ENCODE measurements around the gene STAT1. TPM values are rescaled to one million over a fixed set of nuclear protein-coding genes. Genes with fewer than 3 reads are reported as not detected.

The STAT1 gene
- total RNA-seq, 2 experiments from 2014 or later = 56.6 to 57.8 TPM

GRCh38 chr2:190999949-191000665 is 13.9 kb downstream of the STAT1 start:
- Histone ChIP-seq H3K4me3 (ENCODE audit: low read length) (no peak overlapping the region), H3K4me1 (ENCODE audit: insufficient read depth, low read length) (peaks cover 18% of the 10 kb centered on the region), H3K9me3 (ENCODE audit: control insufficient read depth in 1 of 2, insufficient read depth in 1 of 2, low read length in 2 of 2) (no peaks in the 10 kb centered on the region), H3K27ac (ENCODE audit: low read depth in 1 of 2, low read length in 2 of 2) (no peak overlapping the region), H3K27me3 (ENCODE audit: control insufficient read depth in 1 of 2, insufficient read depth in 2 of 2, low read length in 2 of 2) (no peaks in the 10 kb centered on the region), H3K36me3 (ENCODE audit: insufficient read depth, low read length) (peaks cover 100% of the 10 kb centered on the region)
- Mint-ChIP-seq H3K9me3 (no peaks in the 10 kb centered on the region), H3K4me1 (ENCODE audit: low read depth) (peaks cover 70% of the 10 kb centered on the region), H3K27ac (peak overlapping the region; percentile 48), H3K36me3 (ENCODE audit: low read depth) (peaks cover 98% of the 10 kb centered on the region), H3K27me3 (no peaks in the 10 kb centered on the region), H3K4me3 (no peak overlapping the region)
- intact Hi-C loops (cut with DNase I, micrococcal nuclease) = no loop called here
- no peak for DNase-seq
- no peak for TF ChIP-seq CTCF (IDR thresholded peaks at IDR 0.05)
- ChIA-PET POLR2A (interaction anchor here (5.4 kb wide), 1 partner anchor 13 kb away, joined by 29 read pairs; the partner anchor contains the start of gene STAT1), CTCF (interaction anchor here (1.3 kb wide), 1 partner anchor 19 kb away, joined by 3 read pairs; no protein-coding TSS in a partner anchor)
- no peak for ATAC-seq (ENCODE audit: poor library complexity)

- POLR2A ChIA-PET = interaction anchor here (0.6 kb wide), 1 partner anchor 21 kb away, joined by 3 read pairs; no protein-coding TSS in a partner anchor
- peaks cover 21% of the 10 kb centered on the region for H3K4me1 ChIP-seq (ENCODE audit: insufficient read depth, low read length)
- peaks cover 98% of the 10 kb centered on the region for H3K36me3 ChIP-seq (ENCODE audit: insufficient read depth, low read length)
- Mint-ChIP-seq H3K4me3 (no peak overlapping the region), H3K9me3 (no peaks in the 10 kb centered on the region), H3K4me1 (ENCODE audit: low read depth) (peaks cover 67% of the 10 kb centered on the region), H3K36me3 (ENCODE audit: low read depth) (peaks cover 98% of the 10 kb centered on the region), H3K27ac (peak overlapping the region; percentile 48), H3K27me3 (no peaks in the 10 kb centered on the region)
- H3K4me3 ChIP-seq (ENCODE audit: low read length) = no peak overlapping the region
- H3K27ac ChIP-seq (ENCODE audit: low read depth in 1 of 2, low read length in 2 of 2) = peak overlapping the region in 1 of 2 donors; percentile 3
- H3K9me3 ChIP-seq (ENCODE audit: control insufficient read depth in 1 of 2, insufficient read depth in 1 of 2, low read length in 2 of 2) = no peaks in the 10 kb centered on the region
- no peak for TF ChIP-seq CTCF (IDR thresholded peaks at IDR 0.05)
- intact Hi-C loops (cut with DNase I, micrococcal nuclease) = no loop called here
- ATAC-seq (ENCODE audit: poor library complexity) = no peak
- no peak for DNase-seq
- H3K27me3 ChIP-seq (ENCODE audit: control insufficient read depth in 1 of 2, insufficient read depth in 2 of 2, low read length in 2 of 2) = no peaks in the 10 kb centered on the region
- CTCF ChIA-PET = no interaction called here
Observed at GRCh38 chr2:190999058-190999457, 14.9 kb downstream of the STAT1 start.

- Mint-ChIP-seq H3K4me1 (ENCODE audit: low read depth) (peaks cover 56% of the 10 kb centered on the region), H3K27ac (peak overlapping the region; percentile 50), H3K27me3 (no peaks in the 10 kb centered on the region), H3K9me3 (no peaks in the 10 kb centered on the region), H3K4me3 (no peak overlapping the region), H3K36me3 (ENCODE audit: low read depth) (peaks cover 98% of the 10 kb centered on the region)
- Histone ChIP-seq H3K4me3 (ENCODE audit: low read length) (no peak overlapping the region), H3K4me1 (ENCODE audit: insufficient read depth, low read length) (peaks cover 18% of the 10 kb centered on the region), H3K9me3 (ENCODE audit: control insufficient read depth in 1 of 2, insufficient read depth in 1 of 2, low read length in 2 of 2) (no peaks in the 10 kb centered on the region), H3K27me3 (ENCODE audit: control insufficient read depth in 1 of 2, insufficient read depth in 2 of 2, low read length in 2 of 2) (no peaks in the 10 kb centered on the region), H3K27ac (ENCODE audit: low read depth in 1 of 2, low read length in 2 of 2) (no peak overlapping the region), H3K36me3 (ENCODE audit: insufficient read depth, low read length) (peaks cover 98% of the 10 kb centered on the region)
- POLR2A ChIA-PET = interaction anchor here (0.7 kb wide), 1 partner anchor 25 kb away, joined by 3 read pairs; no protein-coding TSS in a partner anchor
- DNase-seq (no peak), ATAC-seq (ENCODE audit: poor library complexity) (no peak)
- no peak for TF ChIP-seq CTCF (IDR thresholded peaks at IDR 0.05)
- CTCF ChIA-PET = interaction anchor here (1.0 kb wide), 1 partner anchor 37 kb away, joined by 3 read pairs; no protein-coding TSS in a partner anchor
- intact Hi-C loops (cut with DNase I, micrococcal nuclease) = loop anchor here in 1 of 2 experiments (2.0 kb wide), 1 partner anchor 33 kb away; no protein-coding TSS in a partner anchor
Observed at GRCh38 chr2:190997526-190998113, 16.4 kb downstream of the STAT1 start.

Data from CD4-positive, alpha-beta T cell (primary cell).